HG03469 (cell line): Measurements from ENCODE around the gene PALLD.

ENCODE experiments used
- ATAC-seq: cut with Tn5 transposase; IDR thresholded peaks from one replicate; pipeline ENCODE4 v1.9.1; 2021; ENCODE audit warnings: mild to moderate bottlenecking, moderate library complexity, moderate number of reproducible peaks; ENCODE audit not compliant: unreplicated experiment

The PALLD gene

GRCh38 chr4:168860827-168861226, 364.0 kb downstream of the PALLD start:
- no peak for ATAC-seq

- no peak for ATAC-seq
Observed at GRCh38 chr4:168863719-168864647, 367.1 kb downstream of the PALLD start.

- ATAC-seq: no peak
Observed at GRCh38 chr4:168864821-168865541, 368.1 kb downstream of the PALLD start.

GRCh38 chr4:168865854-168866253, 369.0 kb downstream of the PALLD start:
- no peak for ATAC-seq

- no peak for ATAC-seq
Observed at GRCh38 chr4:168866635-168867034, 369.8 kb downstream of the PALLD start.

- no peak for ATAC-seq
Observed at GRCh38 chr4:168867128-168867527, 370.3 kb downstream of the PALLD start.

GRCh38 chr4:168868044-168868781, 371.4 kb downstream of the PALLD start:
- ATAC-seq: no peak

GRCh38 chr4:168868802-168869201, 371.9 kb downstream of the PALLD start:
- no peak for ATAC-seq

GRCh38 chr4:168870004-168870403, 373.2 kb downstream of the PALLD start:
- no peak for ATAC-seq

GRCh38 chr4:168871632-168872031, 374.8 kb downstream of the PALLD start:
- ATAC-seq: no peak

- ATAC-seq: no peak
Observed at GRCh38 chr4:168874083-168874482, 377.2 kb downstream of the PALLD start.

GRCh38 chr4:168876106-168876505, 379.3 kb downstream of the PALLD start:
- ATAC-seq: no peak

GRCh38 chr4:168877511-168878491, 380.9 kb downstream of the PALLD start:
- ATAC-seq: no peak

GRCh38 chr4:168878623-168879022, 381.8 kb downstream of the PALLD start:
- ATAC-seq: no peak

GRCh38 chr4:168879188-168879587, 382.3 kb downstream of the PALLD start:
- peak; percentile 31 for ATAC-seq

GRCh38 chr4:168880072-168880675, 383.3 kb downstream of the PALLD start:
- ATAC-seq: no peak

GRCh38 chr4:168880811-168881595, 384.2 kb downstream of the PALLD start:
- ATAC-seq: peak; percentile 86

- ATAC-seq: no peak
Observed at GRCh38 chr4:168881781-168882420, 385.0 kb downstream of the PALLD start.
